Mesodermal cell (in vitro differentiated cells): ENCODE data around the gene VMO1.

ENCODE experiments used
- H3K27ac ChIP-seq: 2 replicates; pipeline ENCODE4 v1.7.0; 2013; ENCODE audit warnings: mild to moderate bottlenecking, low read depth, low read length, moderate library complexity; ENCODE audit not compliant: severe bottlenecking
- H3K36me3 ChIP-seq: 2 replicates; pipeline ENCODE4 v1.7.1; 2013; ENCODE audit warnings: mild to moderate bottlenecking, low read length, moderate library complexity; ENCODE audit not compliant: control insufficient read depth, insufficient read depth
- H3K4me1 ChIP-seq: one replicate; pipeline ENCODE4 v1.7.1; 2013; ENCODE audit warnings: mild to moderate bottlenecking, low read length; ENCODE audit not compliant: insufficient read depth, control insufficient read depth, poor library complexity, severe bottlenecking
- H3K4me3 ChIP-seq: 2 replicates; pipeline ENCODE4 v1.7.0; 2013; ENCODE audit warnings: low read length, control low read depth, mild to moderate bottlenecking; ENCODE audit not compliant: insufficient read depth, poor library complexity, severe bottlenecking; ENCODE audit errors: extremely low read depth
- H3K9me3 ChIP-seq: 2 replicates; pipeline ENCODE4 v1.7.1; 2013; ENCODE audit warnings: mild to moderate bottlenecking, low read length, moderate library complexity; ENCODE audit not compliant: control insufficient read depth
- WGBS, 2 experiments: methylation state at CpG; one replicate each; pipeline ENCODE4 v1.1.5; 2013; ENCODE audit warnings: missing lambda C conversion rate in 2 of 2; ENCODE audit not compliant: insufficient coverage in 2 of 2; 5-methylcytosine and 5-hydroxymethylcytosine counted together

VMO1 gene

GRCh38 chr17:4740584-4740983 lies 45.6 kb downstream of the VMO1 start:
- no peak overlapping the region for H3K27ac ChIP-seq
- H3K4me3 ChIP-seq, result no peak overlapping the region
- WGBS, 2 experiments, result 88 to 94% methylated on average over 5 to 6 of the region's 8 CpGs
- peaks cover 11% of the 10 kb centered on the region for H3K4me1 ChIP-seq
- H3K9me3 ChIP-seq, result no peaks in the 10 kb centered on the region
- no peaks in the 10 kb centered on the region for H3K36me3 ChIP-seq

- H3K4me3 ChIP-seq, result peak overlapping the region; percentile 47
- no peaks in the 10 kb centered on the region for H3K36me3 ChIP-seq
- H3K9me3 ChIP-seq, result no peaks in the 10 kb centered on the region
- H3K4me1 ChIP-seq, result peaks cover 11% of the 10 kb centered on the region
- H3K27ac ChIP-seq, result no peak overlapping the region
- WGBS, 2 experiments, result 21 to 30% methylated on average over 4 to 13 of the region's 13 CpGs
These were observed 46.2 kb downstream of the VMO1 start for GRCh38 chr17:4740025-4740351.

- WGBS, 2 experiments, result 1 to 2% methylated on average over 83 to 98 of the region's 100 CpGs
- H3K36me3 ChIP-seq, result no peaks in the 10 kb centered on the region
- H3K4me3 ChIP-seq, result peak within 1 kb of the TSS; percentile 47
- peaks cover 11% of the 10 kb centered on the region for H3K4me1 ChIP-seq
- no peak within 1 kb of the TSS for H3K27ac ChIP-seq
- H3K9me3 ChIP-seq, result no peaks in the 10 kb centered on the region
These were observed 46.8 kb downstream of the VMO1 start, which contains the start of the genes CXCL16 and ZMYND15 for GRCh38 chr17:4739122-4740024. TSS of gene CXCL16 (minus strand) at chr17:4739928. CDS start at chr17:4739339, 589 bp downstream. TSS of gene ZMYND15 (plus strand) at chr17:4739833. CDS start at chr17:4740549, 716 bp downstream.

GRCh38 chr17:4738136-4739121 lies 47.7 kb downstream of the VMO1 start:
- peaks cover under 1% of the 10 kb centered on the region for H3K36me3 ChIP-seq
- no peak overlapping the region for H3K27ac ChIP-seq
- H3K9me3 ChIP-seq, result no peaks in the 10 kb centered on the region
- WGBS, 2 experiments, result 13 to 14% methylated on average over 33 to 34 of the region's 41 CpGs
- peak overlapping the region; percentile 47 for H3K4me3 ChIP-seq
- H3K4me1 ChIP-seq, result peaks cover 11% of the 10 kb centered on the region

- WGBS, 2 experiments, result 75 to 76% methylated on average over 7 to 9 of the region's 9 CpGs
- Histone ChIP-seq H3K27ac (no peak overlapping the region), H3K4me1 (peaks cover 11% of the 10 kb centered on the region), H3K36me3 (peaks cover 8% of the 10 kb centered on the region), H3K4me3 (no peak overlapping the region), H3K9me3 (no peaks in the 10 kb centered on the region)
These were observed 50.1 kb downstream of the VMO1 start for GRCh38 chr17:4735876-4736651.
